A673 (cell line): Measurements from ENCODE around the gene NEURL1. TPM values are rescaled to one million over a fixed set of nuclear protein-coding genes. Genes with fewer than 3 reads are reported as not detected.

ENCODE experiments used
- BruUV-seq: library from RNA; stranded (reverse); fragments of 400-500 nt; replicated peaks from 2 replicates; lab custom pipeline; 2021; lab: Mats Ljungman, UMichigan
- CTCF ChIA-PET: fragments of 300-600 bp; sonication (Branson Sonifier 250); formaldehyde crosslinking; loops from one replicate; lab custom pipeline; 2022; ENCODE audit warnings: antibody characterized with exemption; lab: Charles Lee
- POLR2A ChIA-PET: fragments of 300-600 bp; sonication (Branson Sonifier 250); formaldehyde crosslinking; loops from one replicate; lab custom pipeline; 2022; ENCODE audit warnings: antibody characterized with exemption; ENCODE audit not compliant: low non-redundant PET; lab: Charles Lee
- DNase-seq: peaks from one replicate; pipeline ENCODE4 v3.0.0-alpha.2; 2015; ENCODE audit warnings: low spot score
- H3K27ac ChIP-seq: fragments of 200-600 bp; sonication (generic); 2 replicates; pipeline ENCODE4 v1.5.1; 2016; ENCODE audit warnings: mixed run types, low read depth, mild to moderate bottlenecking, mixed read lengths, antibody characterized with exemption, low read length; ENCODE audit not compliant: poor library complexity, severe bottlenecking
- H3K27me3 ChIP-seq: fragments of 200-600 bp; sonication (generic); replicated peaks from 2 replicates; pipeline ENCODE4 v1.6.1; 2017; ENCODE audit warnings: mixed run types, low read depth, mild to moderate bottlenecking, mixed read lengths, antibody characterized with exemption, low read length; ENCODE audit not compliant: insufficient read depth, poor library complexity
- H3K36me3 ChIP-seq: fragments of 200-600 bp; sonication (generic); 2 replicates; pipeline ENCODE4 v1.6.1; 2016; ENCODE audit warnings: mixed run types, mild to moderate bottlenecking, mixed read lengths, antibody characterized with exemption, low read length; ENCODE audit not compliant: insufficient read depth, poor library complexity, severe bottlenecking
- H3K4me1 ChIP-seq: fragments of 200-600 bp; sonication (generic); 2 replicates; pipeline ENCODE4 v1.6.1; 2017; ENCODE audit warnings: mixed run types, mild to moderate bottlenecking, mixed read lengths, antibody characterized with exemption, low read length; ENCODE audit not compliant: insufficient read depth, poor library complexity, severe bottlenecking
- H3K4me3 ChIP-seq: fragments of 200-600 bp; sonication (generic); 2 replicates; pipeline ENCODE4 v1.5.1; 2016; ENCODE audit warnings: low read depth, mixed run types, mild to moderate bottlenecking, mixed read lengths, low read length; ENCODE audit not compliant: poor library complexity, severe bottlenecking
- H3K9me3 ChIP-seq: fragments of 200-600 bp; sonication (generic); 2 replicates; pipeline ENCODE4 v1.6.1; 2016; ENCODE audit warnings: mixed run types, low read depth, mild to moderate bottlenecking, mixed read lengths, antibody characterized with exemption, low read length; ENCODE audit not compliant: poor library complexity, severe bottlenecking
- EZH2 ChIP-seq: fragments of 200-600 bp; sonication (generic); IDR thresholded peaks from 2 replicates; pipeline ENCODE4 v1.6.1; 2017; ENCODE audit warnings: borderline replicate concordance, low read depth, mild to moderate bottlenecking, mixed read lengths, antibody characterized with exemption, low read length; ENCODE audit not compliant: poor library complexity, severe bottlenecking
- intact Hi-C: fragments of 100-400 bp; cut with micrococcal nuclease; formaldehyde crosslinking; loops from one replicate; pipeline ENCODE4 v1.10.0; 2022; ENCODE audit not compliant: unreplicated experiment
- total RNA-seq: library from RNA; stranded (reverse); gene quantifications from 2 replicates; pipeline ENCODE4 v1.2.3, GENCODE V29; 2021
- TF ChIP-seq, protein P1 (sequence below): fragments of 300-800, 200-600 bp; sonication (generic); conservative IDR thresholded peaks from 2 replicates; pipeline ENCODE4 v1.5.1; 2017; ENCODE audit warnings: low read depth, mild to moderate bottlenecking, antibody characterized with exemption, low read length, moderate library complexity, mixed read lengths

NEURL1 gene
- total RNA-seq, 1 experiment from 2014 or later = 0.52 TPM

- H3K27ac ChIP-seq = no peak overlapping the region
- CTCF ChIA-PET = no interaction called here
- TF ChIP-seq, protein P1, sequence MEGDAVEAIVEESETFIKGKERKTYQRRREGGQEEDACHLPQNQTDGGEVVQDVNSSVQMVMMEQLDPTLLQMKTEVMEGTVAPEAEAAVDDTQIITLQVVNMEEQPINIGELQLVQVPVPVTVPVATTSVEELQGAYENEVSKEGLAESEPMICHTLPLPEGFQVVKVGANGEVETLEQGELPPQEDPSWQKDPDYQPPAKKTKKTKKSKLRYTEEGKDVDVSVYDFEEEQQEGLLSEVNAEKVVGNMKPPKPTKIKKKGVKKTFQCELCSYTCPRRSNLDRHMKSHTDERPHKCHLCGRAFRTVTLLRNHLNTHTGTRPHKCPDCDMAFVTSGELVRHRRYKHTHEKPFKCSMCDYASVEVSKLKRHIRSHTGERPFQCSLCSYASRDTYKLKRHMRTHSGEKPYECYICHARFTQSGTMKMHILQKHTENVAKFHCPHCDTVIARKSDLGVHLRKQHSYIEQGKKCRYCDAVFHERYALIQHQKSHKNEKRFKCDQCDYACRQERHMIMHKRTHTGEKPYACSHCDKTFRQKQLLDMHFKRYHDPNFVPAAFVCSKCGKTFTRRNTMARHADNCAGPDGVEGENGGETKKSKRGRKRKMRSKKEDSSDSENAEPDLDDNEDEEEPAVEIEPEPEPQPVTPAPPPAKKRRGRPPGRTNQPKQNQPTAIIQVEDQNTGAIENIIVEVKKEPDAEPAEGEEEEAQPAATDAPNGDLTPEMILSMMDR = no peak
- TF ChIP-seq EZH2 = no peak
Observed at GRCh38 chr10:103467406-103467805, 26.1 kb upstream of the NEURL1 start.

DNA sequence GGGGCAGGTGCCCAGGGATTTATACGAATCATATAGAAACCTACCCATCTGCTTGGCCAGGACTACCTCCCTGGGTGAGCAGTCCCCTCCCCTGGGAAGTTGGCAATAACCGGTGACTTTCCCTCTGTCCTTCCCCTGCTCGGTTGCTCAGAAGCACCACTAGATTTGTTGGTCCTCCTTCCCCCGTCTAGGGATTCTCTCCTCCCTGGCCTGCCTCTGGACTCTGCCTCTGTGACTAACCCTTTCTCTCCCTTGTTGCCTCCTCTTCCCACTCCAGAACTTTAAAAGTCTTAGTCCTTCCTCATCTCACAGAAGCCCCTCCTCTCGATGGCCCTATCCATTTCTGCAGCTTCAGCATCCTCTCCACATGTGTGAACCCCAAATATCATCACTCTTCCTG is 24.3 kb upstream of the NEURL1 start:
- no peaks in the 10 kb centered on the region for H3K4me1 ChIP-seq
- no peak overlapping the region for H3K27ac ChIP-seq
- BruUV-seq = no TSS peak
- H3K36me3 ChIP-seq = no peaks in the 10 kb centered on the region
- DNase-seq = no peak
- POLR2A ChIA-PET = no interaction called here
- H3K27me3 ChIP-seq = no peaks in the 10 kb centered on the region
- no peaks in the 10 kb centered on the region for H3K9me3 ChIP-seq
- TF ChIP-seq EZH2 = no peak
- TF ChIP-seq, protein P1 = no peak
- intact Hi-C loops = no loop called here
- H3K4me3 ChIP-seq = no peak overlapping the region
- CTCF ChIA-PET = no interaction called here

More at GRCh38 chr10:103467406-103467805, 26.1 kb upstream of the NEURL1 start:
- Histone ChIP-seq H3K9me3 (no peaks in the 10 kb centered on the region), H3K4me3 (no peak overlapping the region), H3K36me3 (no peaks in the 10 kb centered on the region), H3K4me1 (no peaks in the 10 kb centered on the region), H3K27me3 (no peaks in the 10 kb centered on the region)
- BruUV-seq = no TSS peak
- intact Hi-C loops = no loop called here
- POLR2A ChIA-PET = no interaction called here
- no peak for DNase-seq

DNA sequence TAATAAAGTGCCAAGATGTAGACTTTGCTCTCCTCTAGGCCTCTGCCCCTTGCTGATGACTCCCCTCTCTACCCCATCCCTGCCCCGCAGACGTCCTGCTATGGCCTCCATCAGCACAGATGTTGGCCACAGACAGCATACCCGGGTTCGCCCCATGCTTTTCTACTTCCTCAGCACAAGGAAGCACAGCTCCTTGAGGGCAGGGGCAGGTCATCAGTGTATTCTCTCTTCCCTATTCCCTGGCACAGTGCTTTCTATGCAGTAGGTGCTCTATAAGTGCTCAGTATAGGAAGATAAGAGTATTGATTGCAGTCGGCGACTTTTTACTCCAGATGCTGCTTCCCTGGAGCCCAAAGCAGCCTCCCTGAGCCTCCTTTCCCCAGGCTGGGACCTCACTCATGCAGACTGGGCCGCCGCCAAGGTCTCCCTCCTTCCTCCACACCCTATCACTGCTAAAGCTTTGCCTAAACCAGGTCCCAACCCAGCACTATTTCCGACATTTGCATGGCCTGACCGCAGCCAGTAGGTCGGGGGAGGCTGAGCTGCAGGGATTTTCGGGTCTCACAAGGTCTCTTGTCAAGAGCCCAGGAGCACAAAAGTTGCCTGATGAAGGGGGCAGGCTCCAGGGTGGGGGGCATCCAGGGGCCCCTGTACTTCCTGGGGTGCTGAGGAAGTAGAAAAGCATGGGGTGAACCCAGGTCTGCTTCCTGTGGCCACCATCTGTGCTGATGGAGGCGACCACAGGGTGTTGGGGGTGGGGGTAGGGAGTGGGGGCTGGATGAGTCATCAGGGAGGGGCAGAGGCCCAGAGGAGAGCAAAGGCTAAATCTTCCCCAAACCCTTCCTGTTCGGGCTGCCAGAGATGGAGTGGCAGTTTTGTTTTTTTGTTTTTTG is 22.5 kb upstream of the NEURL1 start:
- Histone ChIP-seq H3K9me3 (no peaks in the 10 kb centered on the region), H3K4me3 (no peak overlapping the region), H3K27me3 (no peaks in the 10 kb centered on the region), H3K4me1 (no peaks in the 10 kb centered on the region), H3K27ac (no peak overlapping the region), H3K36me3 (no peaks in the 10 kb centered on the region)
- BruUV-seq = no TSS peak
- intact Hi-C loops = no loop called here
- CTCF ChIA-PET = no interaction called here
- POLR2A ChIA-PET = no interaction called here
- no peak for TF ChIP-seq EZH2
- TF ChIP-seq, protein P1 = no peak
- DNase-seq = no peak
